Retinal pigment epithelial cell (primary cell): ENCODE measurements around the gene SRGAP3.

Experiments
- DNase-seq: peaks from one replicate; pipeline ENCODE4 v3.0.0-alpha.2; 2010; ENCODE audit warnings: low read depth
- H3K4me3 ChIP-seq: 2 replicates; pipeline ENCODE4 v1.5.1; 2011; ENCODE audit warnings: mild to moderate bottlenecking, low read length, control low read depth, moderate library complexity
- TF ChIP-seq, protein P1 (sequence below): conservative IDR thresholded peaks from 2 replicates; pipeline ENCODE4 v1.5.1; 2011; ENCODE audit warnings: low read depth, low read length, control low read depth, inconsistent platforms

Gene SRGAP3

DNA sequence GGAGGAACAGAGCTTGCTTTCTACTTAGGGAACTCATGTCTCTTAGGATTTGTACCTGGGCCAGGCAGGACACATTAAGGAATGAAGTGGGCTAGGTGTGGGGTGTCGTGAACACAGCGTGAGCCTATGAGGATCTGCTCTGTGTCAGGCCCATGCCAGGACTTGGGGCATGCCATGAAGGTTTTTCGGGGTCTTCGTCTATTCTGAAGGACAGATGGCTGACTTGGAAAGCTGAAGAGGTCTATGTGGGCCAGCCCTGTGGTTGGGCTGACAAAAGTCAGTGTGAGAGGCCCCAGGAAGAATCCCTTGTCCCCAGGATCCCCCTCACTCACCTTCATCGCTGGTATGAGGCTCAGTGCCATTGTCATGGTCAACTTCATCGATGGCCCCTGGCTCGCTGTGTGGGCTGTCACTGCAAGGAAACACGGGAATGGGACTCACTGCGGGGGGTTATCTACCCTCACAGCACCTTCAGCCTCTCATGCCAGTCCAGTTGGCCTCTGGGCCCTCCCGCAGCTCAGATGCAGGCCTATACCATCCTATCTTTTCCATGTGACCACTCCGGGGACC lies 239.4 kb downstream of the SRGAP3 start:
- H3K4me3 ChIP-seq, result no peak overlapping the region
- DNase-seq, result no peak
- TF ChIP-seq, protein P1, sequence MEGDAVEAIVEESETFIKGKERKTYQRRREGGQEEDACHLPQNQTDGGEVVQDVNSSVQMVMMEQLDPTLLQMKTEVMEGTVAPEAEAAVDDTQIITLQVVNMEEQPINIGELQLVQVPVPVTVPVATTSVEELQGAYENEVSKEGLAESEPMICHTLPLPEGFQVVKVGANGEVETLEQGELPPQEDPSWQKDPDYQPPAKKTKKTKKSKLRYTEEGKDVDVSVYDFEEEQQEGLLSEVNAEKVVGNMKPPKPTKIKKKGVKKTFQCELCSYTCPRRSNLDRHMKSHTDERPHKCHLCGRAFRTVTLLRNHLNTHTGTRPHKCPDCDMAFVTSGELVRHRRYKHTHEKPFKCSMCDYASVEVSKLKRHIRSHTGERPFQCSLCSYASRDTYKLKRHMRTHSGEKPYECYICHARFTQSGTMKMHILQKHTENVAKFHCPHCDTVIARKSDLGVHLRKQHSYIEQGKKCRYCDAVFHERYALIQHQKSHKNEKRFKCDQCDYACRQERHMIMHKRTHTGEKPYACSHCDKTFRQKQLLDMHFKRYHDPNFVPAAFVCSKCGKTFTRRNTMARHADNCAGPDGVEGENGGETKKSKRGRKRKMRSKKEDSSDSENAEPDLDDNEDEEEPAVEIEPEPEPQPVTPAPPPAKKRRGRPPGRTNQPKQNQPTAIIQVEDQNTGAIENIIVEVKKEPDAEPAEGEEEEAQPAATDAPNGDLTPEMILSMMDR, result no peak

DNA sequence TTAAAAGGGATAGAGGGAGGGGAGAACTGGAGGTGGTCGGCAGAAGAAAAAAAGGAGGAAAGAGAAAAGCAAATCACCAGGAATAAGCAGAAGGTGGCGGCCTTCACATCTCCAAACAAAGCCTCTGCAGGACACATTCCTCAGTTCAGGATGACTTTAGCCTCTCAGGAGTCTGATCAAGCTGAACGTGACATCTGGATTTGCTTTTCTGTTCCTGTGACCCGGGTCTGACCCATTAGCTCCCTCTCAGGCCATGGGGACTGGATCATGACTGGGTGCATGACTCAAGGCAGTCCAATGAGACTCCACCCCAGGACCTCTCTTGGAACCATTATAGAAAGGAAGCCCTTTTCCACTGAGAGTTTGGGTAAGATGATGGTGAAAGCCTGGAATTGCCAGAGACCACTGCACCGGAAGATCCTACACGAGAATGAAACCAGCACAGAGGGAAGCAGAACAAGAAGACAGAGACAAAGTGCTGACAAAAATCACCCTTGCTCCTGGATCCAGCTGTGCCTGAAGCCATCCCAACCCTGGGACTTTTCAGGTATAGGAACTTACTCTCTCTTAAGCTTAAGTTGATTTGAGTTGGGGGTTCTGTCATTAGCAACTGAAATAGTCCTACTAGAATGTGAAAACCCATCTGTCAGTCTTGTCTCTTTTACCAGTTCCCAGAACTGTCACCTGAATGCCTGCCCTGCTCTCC lies 240.7 kb downstream of the SRGAP3 start:
- TF ChIP-seq, protein P1, result no peak
- no peak overlapping the region for H3K4me3 ChIP-seq
- no peak for DNase-seq

DNA sequence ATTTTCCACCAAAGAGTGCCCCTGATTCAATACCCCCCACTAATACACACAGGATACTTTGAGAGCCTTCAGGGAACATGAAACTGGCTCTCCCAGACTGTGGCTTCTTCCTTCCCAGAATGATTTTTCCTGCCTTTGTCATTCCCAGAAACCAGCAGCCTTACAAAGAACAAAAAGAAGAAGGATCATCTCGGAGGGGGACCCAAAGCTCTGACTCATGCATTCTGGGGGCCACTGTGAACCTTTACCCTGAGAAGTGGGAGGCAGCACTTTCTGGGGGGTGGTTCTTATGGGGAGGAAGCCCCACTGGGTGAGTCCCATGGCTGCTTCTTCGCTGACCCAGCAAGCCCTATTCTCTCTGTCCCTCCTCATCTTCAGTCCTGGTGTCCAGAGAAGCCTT lies 241.5 kb downstream of the SRGAP3 start:
- DNase-seq, result no peak
- H3K4me3 ChIP-seq, result no peak overlapping the region
- TF ChIP-seq, protein P1, result no peak

DNA sequence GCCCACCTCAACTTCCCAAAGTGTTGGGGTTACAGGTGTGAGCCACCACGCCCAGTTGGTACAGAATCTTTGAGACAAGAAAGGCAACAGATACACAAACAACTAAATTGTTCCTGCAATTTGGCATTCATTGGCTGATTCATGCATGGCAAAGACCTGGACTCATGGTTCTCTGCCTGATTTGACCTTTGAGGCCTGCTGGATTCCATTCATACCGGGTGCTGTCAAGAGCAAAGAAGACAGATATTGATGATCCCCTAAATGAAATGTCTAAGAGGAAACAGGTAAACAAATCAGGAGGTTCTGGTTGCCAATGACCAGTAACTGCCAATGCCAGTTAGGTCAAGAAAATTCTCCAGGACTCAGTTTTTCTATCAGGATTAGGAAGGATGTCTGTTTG lies 242.2 kb downstream of the SRGAP3 start:
- TF ChIP-seq, protein P1, result no peak
- no peak overlapping the region for H3K4me3 ChIP-seq
- no peak for DNase-seq

DNA sequence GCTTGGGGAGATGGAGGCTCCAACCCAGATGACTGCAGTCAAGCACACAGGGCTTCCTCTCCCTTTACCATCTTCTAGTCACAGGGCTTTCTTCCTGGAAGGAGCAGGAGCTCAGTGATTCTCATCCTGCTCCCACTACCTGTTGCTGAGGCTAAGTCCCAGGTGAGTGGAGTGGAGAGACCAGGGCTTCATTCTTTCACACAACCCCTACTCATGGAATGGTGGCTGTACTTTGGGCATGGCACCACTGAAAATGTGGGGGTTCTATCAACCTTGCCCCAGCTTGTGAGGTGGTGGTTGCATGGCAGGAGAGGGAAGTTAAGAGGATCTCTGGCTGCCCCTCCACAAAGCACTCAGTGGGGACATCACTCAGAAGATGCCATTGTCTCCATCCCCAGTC lies 249.4 kb downstream of the SRGAP3 start:
- no peak overlapping the region for H3K4me3 ChIP-seq
- no peak for DNase-seq
- TF ChIP-seq, protein P1, result no peak

DNA sequence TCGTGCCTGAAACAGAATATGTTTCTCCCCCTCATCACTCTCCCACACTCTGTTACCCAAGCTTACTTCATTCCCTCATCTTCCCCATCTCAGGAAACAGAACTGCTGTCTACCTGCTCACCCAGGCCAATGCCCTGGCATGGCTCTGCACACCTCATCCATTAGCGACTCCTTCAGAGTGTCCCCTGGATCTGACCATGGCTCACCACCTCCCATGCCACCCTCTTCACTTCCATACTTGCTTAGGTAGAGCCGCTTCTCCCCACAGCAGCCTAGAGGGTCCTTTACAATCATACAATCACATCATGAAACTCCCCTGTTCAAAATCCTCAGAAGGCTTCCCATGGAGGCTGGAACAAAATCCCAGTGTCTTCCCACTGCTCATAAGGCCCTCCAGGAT lies 252.3 kb downstream of the SRGAP3 start:
- TF ChIP-seq, protein P1, result no peak
- no peak for DNase-seq

DNA sequence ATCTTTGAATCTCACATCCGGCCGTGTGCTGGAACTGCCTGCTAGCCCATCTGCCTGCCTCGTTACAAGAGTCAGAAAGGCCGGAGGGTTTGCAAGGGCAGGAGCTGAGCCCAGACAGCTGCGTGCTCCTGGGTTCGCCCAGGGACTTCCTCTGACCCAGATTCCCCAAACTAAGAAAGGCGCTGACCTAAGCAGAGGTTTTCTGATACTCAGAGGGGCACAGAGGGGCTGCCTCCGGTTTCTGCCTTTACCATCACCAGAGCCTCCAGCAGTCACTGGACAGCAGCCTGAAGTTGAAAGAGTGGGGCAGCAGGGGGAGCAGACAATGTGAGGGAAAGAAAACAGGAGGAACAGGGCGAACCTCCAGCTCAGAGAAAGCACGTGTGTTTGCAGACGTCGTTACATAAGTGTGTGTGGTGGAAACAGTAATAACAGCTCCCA lies 252.7 kb downstream of the SRGAP3 start:
- TF ChIP-seq, protein P1, result peak; percentile 51
- H3K4me3 ChIP-seq, result no peak overlapping the region
- DNase-seq, result peak; percentile 11

More for the DNA sequence above, 252.3 kb downstream of the SRGAP3 start:
- H3K4me3 ChIP-seq, result no peak overlapping the region
